ENCODE measurements around the gene KCNC1.

DNA sequence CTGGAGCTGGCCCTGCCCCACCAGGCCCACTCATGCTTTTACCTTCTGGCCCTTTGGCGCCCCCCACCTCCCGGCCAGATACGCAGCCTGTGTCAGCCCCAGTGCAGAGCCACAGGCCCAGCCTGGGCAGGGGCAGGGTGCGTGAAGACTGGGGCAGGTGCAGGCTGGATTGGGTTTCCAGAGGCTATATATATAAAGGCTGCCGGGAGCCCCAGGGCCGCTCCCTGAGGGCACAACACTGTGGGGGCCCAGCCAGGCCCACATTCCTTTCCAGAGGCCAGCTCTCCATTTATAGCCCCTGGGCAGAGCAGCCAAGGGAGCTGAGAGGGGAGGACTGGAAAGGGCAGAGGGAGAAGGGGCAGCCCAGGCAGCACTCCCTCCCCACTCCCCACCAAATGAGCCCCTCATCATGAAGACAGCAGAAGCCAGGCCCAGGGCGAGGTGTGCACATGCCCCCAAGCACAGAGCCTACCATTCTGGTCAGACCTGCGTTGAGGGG, 20.2 kb upstream of the KCNC1 start:
- TF ChIP-seq POLR2A (IDR thresholded peaks at IDR 0.05), result no peak
- TF ChIP-seq, protein P1, sequence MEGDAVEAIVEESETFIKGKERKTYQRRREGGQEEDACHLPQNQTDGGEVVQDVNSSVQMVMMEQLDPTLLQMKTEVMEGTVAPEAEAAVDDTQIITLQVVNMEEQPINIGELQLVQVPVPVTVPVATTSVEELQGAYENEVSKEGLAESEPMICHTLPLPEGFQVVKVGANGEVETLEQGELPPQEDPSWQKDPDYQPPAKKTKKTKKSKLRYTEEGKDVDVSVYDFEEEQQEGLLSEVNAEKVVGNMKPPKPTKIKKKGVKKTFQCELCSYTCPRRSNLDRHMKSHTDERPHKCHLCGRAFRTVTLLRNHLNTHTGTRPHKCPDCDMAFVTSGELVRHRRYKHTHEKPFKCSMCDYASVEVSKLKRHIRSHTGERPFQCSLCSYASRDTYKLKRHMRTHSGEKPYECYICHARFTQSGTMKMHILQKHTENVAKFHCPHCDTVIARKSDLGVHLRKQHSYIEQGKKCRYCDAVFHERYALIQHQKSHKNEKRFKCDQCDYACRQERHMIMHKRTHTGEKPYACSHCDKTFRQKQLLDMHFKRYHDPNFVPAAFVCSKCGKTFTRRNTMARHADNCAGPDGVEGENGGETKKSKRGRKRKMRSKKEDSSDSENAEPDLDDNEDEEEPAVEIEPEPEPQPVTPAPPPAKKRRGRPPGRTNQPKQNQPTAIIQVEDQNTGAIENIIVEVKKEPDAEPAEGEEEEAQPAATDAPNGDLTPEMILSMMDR (IDR thresholded peaks at IDR 0.05), result no peak
